ENCODE measurements around the gene ADAMTS2. TPM values are rescaled to one million over a fixed set of nuclear protein-coding genes. Genes with fewer than 3 reads are reported as not detected.
A peak's percentile ranks its signal among the peaks of the same experiment; 100 is the strongest.

ADAMTS2 gene
- total and polyA plus RNA-seq, 10 donors, result 4.0 to 101 (median 47.5) TPM

- Histone ChIP-seq H3K9me3 (peaks cover 0 to 96% (median 64%) of the 10 kb centered on the region in 8 donors), H3K4me3 (no peak overlapping the region), H3K4me1 (no peaks in the 10 kb centered on the region), H3K36me3 (peaks cover 0 to 56% (median 3%) of the 10 kb centered on the region in 6 donors), H3K27me3 (replicated peaks in 1 of 7) (no peaks in the 10 kb centered on the region), H3K27ac (no peak overlapping the region)
- WGBS, 5 donors, result 92 to 95% (median 94%) methylated on average over 7 of the region's 7 CpGs
- TF ChIP-seq POLR2A (IDR thresholded peaks at IDR 0.05), result no peak
- no peak for TF ChIP-seq CTCF (IDR thresholded peaks at IDR 0.05 in 8 of 11, conservative IDR thresholded peaks at IDR 0.05 in 3 of 11)
- no peak for TF ChIP-seq POLR2AphosphoS5 (IDR thresholded peaks at IDR 0.05)
- DNase-seq, result peak; percentile 14
- intact Hi-C loops (cut with DNase I; ENCODE audit: low total_unique reads), result no loop called here
These were observed 230.5 kb downstream of the ADAMTS2 start for GRCh38 chr5:179114756-179115155.

DNA sequence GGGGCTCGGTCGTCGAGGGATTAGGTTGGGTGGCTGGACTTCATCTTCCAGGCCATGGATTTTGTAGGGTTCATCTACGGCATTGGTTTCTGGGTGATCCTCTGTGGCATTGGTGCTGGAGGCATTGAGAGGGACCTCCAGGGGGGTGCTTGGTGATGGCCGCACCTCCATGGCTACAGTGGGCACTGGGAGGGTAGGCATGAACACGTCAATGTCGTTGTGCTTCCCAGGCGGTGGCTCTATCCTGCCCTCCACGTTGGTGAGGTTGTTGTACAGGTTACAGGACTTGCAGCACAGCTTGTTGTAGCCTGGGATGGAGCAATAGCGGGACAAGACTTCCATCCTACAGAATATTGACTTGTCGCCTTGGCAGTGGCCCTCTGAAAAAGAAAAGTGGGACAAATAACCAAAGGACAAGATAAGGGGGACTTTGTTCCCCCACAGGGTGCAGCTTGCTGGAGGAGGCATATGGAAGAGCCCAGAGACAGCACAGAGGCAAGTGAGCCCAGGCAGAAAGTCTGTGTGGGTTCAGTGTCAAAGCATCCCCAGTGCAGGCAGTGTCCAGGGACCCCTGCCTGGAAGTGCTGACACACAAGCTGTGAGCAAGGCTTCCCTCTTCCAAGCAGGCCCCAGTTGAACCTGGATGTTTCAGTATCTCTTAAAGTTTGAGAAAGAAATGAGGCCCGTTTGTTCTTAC is 231.2 kb downstream of the ADAMTS2 start:
- TF ChIP-seq CTCF (IDR thresholded peaks at IDR 0.05 in 8 of 11, conservative IDR thresholded peaks at IDR 0.05 in 3 of 11) (no peak), POLR2AphosphoS5 (IDR thresholded peaks at IDR 0.05) (no peak), POLR2A (IDR thresholded peaks at IDR 0.05) (no peak)
- H3K4me3 ChIP-seq, result no peak overlapping the region
- intact Hi-C loops (cut with DNase I; ENCODE audit: low total_unique reads), result no loop called here
- H3K27ac ChIP-seq, result no peak overlapping the region
- H3K27me3 ChIP-seq (replicated peaks in 1 of 7), result no peaks in the 10 kb centered on the region
- H3K36me3 ChIP-seq, result peaks cover 0 to 50% (median 3%) of the 10 kb centered on the region in 6 donors
- 85 to 91% (median 89%) methylated on average over 12 of the region's 12 CpGs for WGBS, 5 donors
- peaks cover 0 to 96% (median 71%) of the 10 kb centered on the region in 8 donors for H3K9me3 ChIP-seq
- H3K4me1 ChIP-seq, result no peaks in the 10 kb centered on the region
- peak; percentile 28 for DNase-seq

GRCh38 chr5:179113143-179113530 is 232.1 kb downstream of the ADAMTS2 start:
- intact Hi-C loops (cut with DNase I; ENCODE audit: low total_unique reads), result no loop called here
- H3K9me3 ChIP-seq, result peaks cover 0 to 100% (median 80%) of the 10 kb centered on the region in 8 donors
- peaks cover 0 to 49% (median 3%) of the 10 kb centered on the region in 6 donors for H3K36me3 ChIP-seq
- DNase-seq, result no peak
- no peaks in the 10 kb centered on the region for H3K4me1 ChIP-seq
- no peak for TF ChIP-seq POLR2A (IDR thresholded peaks at IDR 0.05)
- TF ChIP-seq CTCF (IDR thresholded peaks at IDR 0.05 in 8 of 11, conservative IDR thresholded peaks at IDR 0.05 in 3 of 11), result no peak
- TF ChIP-seq POLR2AphosphoS5 (IDR thresholded peaks at IDR 0.05), result peak in 1 of 3 donors; percentile 31
- H3K27me3 ChIP-seq (replicated peaks in 1 of 7), result no peaks in the 10 kb centered on the region
- H3K4me3 ChIP-seq, result no peak overlapping the region
- WGBS, 5 donors, result 90 to 97% (median 93%) methylated on average over 13 of the region's 13 CpGs
- H3K27ac ChIP-seq, result no peak overlapping the region

DNA sequence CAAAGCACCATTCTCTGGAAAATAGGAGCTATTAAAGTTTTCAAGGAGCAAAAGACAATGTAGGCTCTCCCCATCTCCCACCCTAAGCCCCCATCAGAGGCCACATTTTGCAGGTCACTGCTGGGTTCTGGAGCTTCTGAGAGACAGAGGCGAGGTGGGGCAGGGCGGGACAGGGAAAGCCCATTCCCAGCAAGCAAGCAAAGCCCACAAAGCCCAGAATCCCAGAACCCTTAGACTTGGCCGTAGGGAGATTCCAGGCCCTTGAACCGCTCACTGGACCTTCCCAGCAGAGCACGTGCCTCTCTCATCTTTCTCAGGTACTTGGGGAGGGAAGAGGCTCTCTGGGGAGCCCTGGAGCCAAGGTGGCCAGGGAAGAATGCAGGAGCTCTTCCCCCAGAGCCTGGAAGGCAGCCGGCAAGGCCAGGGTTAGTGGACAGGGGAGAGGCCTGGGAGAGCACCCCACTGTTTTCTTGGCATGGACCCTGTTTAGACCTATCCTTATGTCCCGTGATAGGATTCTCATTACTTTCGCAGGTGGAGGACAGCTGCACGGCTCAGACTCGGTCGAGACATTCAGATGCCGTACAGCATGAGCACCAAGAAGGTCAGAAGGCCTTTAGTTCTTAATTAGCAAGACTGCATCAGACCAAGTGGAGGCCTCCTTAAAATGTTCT is 232.7 kb downstream of the ADAMTS2 start:
- 89 to 94% (median 90%) methylated on average over 11 to 12 of the region's 12 CpGs for WGBS, 5 donors
- Histone ChIP-seq H3K4me1 (no peaks in the 10 kb centered on the region), H3K9me3 (peaks cover under 1 to 100% (median 86%) of the 10 kb centered on the region in 8 donors), H3K4me3 (no peak overlapping the region), H3K36me3 (peaks cover 0 to 43% (median 3%) of the 10 kb centered on the region in 6 donors), H3K27me3 (replicated peaks in 1 of 7) (no peaks in the 10 kb centered on the region), H3K27ac (no peak overlapping the region)
- intact Hi-C loops (cut with DNase I; ENCODE audit: low total_unique reads), result no loop called here
- DNase-seq, result no peak
- TF ChIP-seq POLR2AphosphoS5 (IDR thresholded peaks at IDR 0.05), result no peak
- TF ChIP-seq POLR2A (IDR thresholded peaks at IDR 0.05), result no peak
- TF ChIP-seq CTCF (IDR thresholded peaks at IDR 0.05 in 8 of 11, conservative IDR thresholded peaks at IDR 0.05 in 3 of 11), result no peak
